Tibial nerve (tissue), 3 donors: Measurements from ENCODE around the gene CLIC5.

Source experiments
- POLR2A ChIP-seq, 2 donors: fragments of 450-650 bp; IDR thresholded peaks; one replicate each; pipeline ENCODE4 v1.6.1; 2017; ENCODE audit warnings: antibody characterized with exemption in 2 of 2, mild to moderate bottlenecking in 2 of 2, moderate library complexity in 2 of 2
- TF ChIP-seq, protein P1 (sequence below), 5 experiments: fragments of 200-600 bp in 3 of 5; fragments of 450-650 bp in 2 of 5; sonication (generic) in 3 of 5; IDR thresholded peaks; one replicate each; pipeline ENCODE4 v1.5.1; 2016 to 2019; ENCODE audit warnings: antibody characterized with exemption in 5 of 5, mild to moderate bottlenecking in 3 of 5, moderate library complexity in 2 of 5

DNA sequence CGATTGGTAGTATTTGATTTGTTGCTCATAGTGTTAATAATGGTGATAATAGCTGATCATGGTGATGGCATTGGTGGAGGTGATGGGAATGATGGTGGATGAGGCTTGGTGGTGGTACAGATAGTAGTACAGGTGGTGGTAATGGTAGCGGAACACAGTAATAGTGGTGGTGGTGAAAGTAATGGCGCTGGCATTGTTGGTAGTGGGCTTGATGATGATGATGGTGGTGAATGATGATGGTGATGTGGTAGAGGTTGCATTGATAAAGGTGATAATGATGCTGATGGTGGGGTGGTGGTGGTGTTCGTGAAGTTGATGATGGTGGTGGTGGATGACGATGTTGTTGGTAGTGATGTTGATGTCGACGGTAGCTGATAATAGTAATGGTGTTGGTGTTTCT, 24.6 kb upstream of the CLIC5 start:
- TF ChIP-seq, protein P1, sequence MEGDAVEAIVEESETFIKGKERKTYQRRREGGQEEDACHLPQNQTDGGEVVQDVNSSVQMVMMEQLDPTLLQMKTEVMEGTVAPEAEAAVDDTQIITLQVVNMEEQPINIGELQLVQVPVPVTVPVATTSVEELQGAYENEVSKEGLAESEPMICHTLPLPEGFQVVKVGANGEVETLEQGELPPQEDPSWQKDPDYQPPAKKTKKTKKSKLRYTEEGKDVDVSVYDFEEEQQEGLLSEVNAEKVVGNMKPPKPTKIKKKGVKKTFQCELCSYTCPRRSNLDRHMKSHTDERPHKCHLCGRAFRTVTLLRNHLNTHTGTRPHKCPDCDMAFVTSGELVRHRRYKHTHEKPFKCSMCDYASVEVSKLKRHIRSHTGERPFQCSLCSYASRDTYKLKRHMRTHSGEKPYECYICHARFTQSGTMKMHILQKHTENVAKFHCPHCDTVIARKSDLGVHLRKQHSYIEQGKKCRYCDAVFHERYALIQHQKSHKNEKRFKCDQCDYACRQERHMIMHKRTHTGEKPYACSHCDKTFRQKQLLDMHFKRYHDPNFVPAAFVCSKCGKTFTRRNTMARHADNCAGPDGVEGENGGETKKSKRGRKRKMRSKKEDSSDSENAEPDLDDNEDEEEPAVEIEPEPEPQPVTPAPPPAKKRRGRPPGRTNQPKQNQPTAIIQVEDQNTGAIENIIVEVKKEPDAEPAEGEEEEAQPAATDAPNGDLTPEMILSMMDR (IDR thresholded peaks at IDR 0.05) = no peak
- TF ChIP-seq POLR2A (IDR thresholded peaks at IDR 0.05) = no peak
